ENCODE data around the gene CORIN.

Gene CORIN

GRCh38 chr4:47577779-47578553 lies 259.9 kb downstream of the CORIN start:
- no peak overlapping the region for H3K4me3 ChIP-seq (ENCODE audit: low read depth, low read length)
- TF ChIP-seq CTCF (IDR thresholded peaks at IDR 0.05; ENCODE audit: insufficient read depth, low read depth, low read length, missing control alignments), result no peak
- no peak for DNase-seq (ENCODE audit: low read depth)

- no peak for TF ChIP-seq CTCF (IDR thresholded peaks at IDR 0.05; ENCODE audit: insufficient read depth, low read depth, low read length, missing control alignments)
- H3K4me3 ChIP-seq (ENCODE audit: low read depth, low read length), result no peak overlapping the region
- no peak for DNase-seq (ENCODE audit: low read depth)
Measured at GRCh38 chr4:47572981-47573380, 264.9 kb downstream of the CORIN start.

- DNase-seq (ENCODE audit: low read depth), result no peak
- TF ChIP-seq CTCF (IDR thresholded peaks at IDR 0.05; ENCODE audit: insufficient read depth, low read depth, low read length, missing control alignments), result no peak
- no peak overlapping the region for H3K4me3 ChIP-seq (ENCODE audit: low read depth, low read length)
Measured at GRCh38 chr4:47570816-47571215, 267.1 kb downstream of the CORIN start.

- no peak for TF ChIP-seq CTCF (IDR thresholded peaks at IDR 0.05; ENCODE audit: insufficient read depth, low read depth, low read length, missing control alignments)
- H3K4me3 ChIP-seq (ENCODE audit: low read depth, low read length), result no peak overlapping the region
- no peak for DNase-seq (ENCODE audit: low read depth)
Measured at GRCh38 chr4:47567511-47567910, 270.4 kb downstream of the CORIN start.

- no peak for TF ChIP-seq CTCF (IDR thresholded peaks at IDR 0.05; ENCODE audit: insufficient read depth, low read depth, low read length, missing control alignments)
- H3K4me3 ChIP-seq (ENCODE audit: low read depth, low read length), result no peak overlapping the region
- no peak for DNase-seq (ENCODE audit: low read depth)
Measured at GRCh38 chr4:47566969-47567368, 270.9 kb downstream of the CORIN start.

- no peak overlapping the region for H3K4me3 ChIP-seq (ENCODE audit: low read depth, low read length)
- TF ChIP-seq CTCF (IDR thresholded peaks at IDR 0.05; ENCODE audit: insufficient read depth, low read depth, low read length, missing control alignments), result no peak
- no peak for DNase-seq (ENCODE audit: low read depth)
Measured at GRCh38 chr4:47566566-47566965, 271.3 kb downstream of the CORIN start.

- no peak for TF ChIP-seq CTCF (IDR thresholded peaks at IDR 0.05; ENCODE audit: insufficient read depth, low read depth, low read length, missing control alignments)
- no peak overlapping the region for H3K4me3 ChIP-seq (ENCODE audit: low read depth, low read length)
- no peak for DNase-seq (ENCODE audit: low read depth)
Measured at GRCh38 chr4:47562297-47562696, 275.6 kb downstream of the CORIN start.
